C4-2B (cell line): Measurements from ENCODE around the gene CYFIP1.

Experiments
- H3K27ac ChIP-seq: fragments of 450-650 bp; 2 replicates; pipeline ENCODE4 v1.5.1; 2017
- CTCF ChIP-seq: fragments of 450-650 bp; conservative IDR thresholded peaks from 2 replicates; pipeline ENCODE4 v1.5.1; 2017; ENCODE audit warnings: mild to moderate bottlenecking
- ZFX ChIP-seq: fragments of 450-650 bp; IDR thresholded peaks from 2 replicates; pipeline ENCODE4 v1.6.1; 2017

Gene CYFIP1

GRCh38 chr15:22951381-22952280 lies 28.5 kb downstream of the CYFIP1 start:
- no peak overlapping the region for H3K27ac ChIP-seq
- TF ChIP-seq CTCF, result no peak
- no peak for TF ChIP-seq ZFX

- TF ChIP-seq ZFX (no peak), CTCF (no peak)
- H3K27ac ChIP-seq, result no peak overlapping the region
Measured at GRCh38 chr15:22951031-22951380, 29.2 kb downstream of the CYFIP1 start.

GRCh38 chr15:22950256-22950990 lies 29.7 kb downstream of the CYFIP1 start:
- TF ChIP-seq CTCF, result no peak
- TF ChIP-seq ZFX, result no peak
- H3K27ac ChIP-seq, result no peak overlapping the region

- TF ChIP-seq CTCF (no peak), ZFX (no peak)
- H3K27ac ChIP-seq, result peak overlapping the region; percentile 19; the same call in 1 of the 2 replicates
Measured at GRCh38 chr15:22949074-22949547, 31.1 kb downstream of the CYFIP1 start.

DNA sequence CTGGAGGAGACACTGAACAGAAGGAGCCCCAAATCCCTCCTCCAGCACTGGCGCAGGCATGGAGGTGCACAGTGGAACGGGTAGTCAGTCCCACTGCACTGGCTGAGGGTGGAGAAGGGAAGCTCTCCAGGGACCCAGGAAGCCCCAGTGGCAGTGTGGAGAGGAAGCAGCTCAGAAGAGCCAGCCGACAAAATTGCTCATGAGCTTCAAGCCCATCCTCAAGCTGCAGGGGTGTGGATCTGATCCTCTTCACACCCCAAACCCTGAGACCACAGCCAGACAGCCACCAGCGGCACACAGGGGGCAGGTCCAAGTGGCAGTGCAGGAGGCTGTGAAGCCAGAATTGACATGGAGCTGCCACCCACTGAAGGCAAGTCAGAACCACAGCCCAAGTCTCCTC lies 32.1 kb downstream of the CYFIP1 start:
- TF ChIP-seq ZFX (no peak), CTCF (no peak)
- no peak overlapping the region for H3K27ac ChIP-seq

DNA sequence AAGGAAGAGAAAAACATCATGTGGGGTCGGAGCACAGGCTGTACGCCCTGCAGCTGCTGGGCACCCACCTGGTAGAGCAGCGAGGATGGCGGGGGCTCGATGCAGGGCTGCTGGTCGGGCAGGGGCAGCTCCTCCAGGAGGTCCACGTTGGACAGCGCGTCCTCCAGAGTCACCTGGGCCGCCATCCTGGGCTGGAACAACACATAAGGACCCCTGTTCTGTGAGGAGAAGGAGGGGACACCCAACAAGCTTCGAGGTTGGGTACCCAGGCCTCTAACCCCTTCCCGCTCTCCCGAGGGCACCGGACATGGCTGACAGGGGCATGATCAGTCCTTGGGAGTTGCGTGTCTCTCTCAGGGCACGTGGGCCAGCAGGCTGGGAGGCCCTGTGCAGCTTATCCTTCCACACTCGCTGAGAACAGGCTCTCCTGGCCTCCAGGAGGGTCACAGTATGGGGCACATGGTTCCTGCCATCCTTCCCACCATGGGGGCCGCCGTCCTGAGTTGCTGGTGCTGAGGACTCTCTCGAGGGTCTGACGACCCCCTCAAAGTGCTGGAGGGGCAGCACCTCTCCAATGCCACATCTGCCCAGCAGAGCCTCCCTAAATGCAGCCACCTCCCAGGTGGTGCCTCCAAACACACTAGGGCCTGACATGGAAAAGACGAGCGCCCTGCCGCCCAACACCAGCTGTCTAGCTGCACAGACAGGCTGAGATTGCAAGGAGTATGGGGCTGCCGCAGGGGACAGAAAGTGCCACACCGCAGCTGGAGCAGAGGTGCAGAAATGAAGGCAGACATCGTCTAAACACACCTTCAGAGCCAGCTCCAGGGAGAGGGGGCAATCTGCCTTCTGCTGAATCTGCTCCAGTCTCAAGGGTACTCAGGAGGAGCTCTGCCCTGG lies 32.8 kb downstream of the CYFIP1 start:
- no peak for TF ChIP-seq ZFX
- TF ChIP-seq CTCF, result no peak
- no peak overlapping the region for H3K27ac ChIP-seq
